IMR-90 (cell line): ENCODE data around the gene SMYD2. TPM values are rescaled to one million over a fixed set of nuclear protein-coding genes. Genes with fewer than 3 reads are reported as not detected.

ENCODE experiments used
- ATAC-seq: fragments of 200-7000 bp; cut with Tn5 transposase; 2 replicates; pipeline ENCODE4 v1.9.1; 2020; ENCODE audit warnings: low read depth, mild to moderate bottlenecking, moderate library complexity
- BruUV-seq: library from RNA; stranded (reverse); fragments of 400-500 nt; replicated peaks from 2 replicates; lab custom pipeline; 2021; lab: Mats Ljungman, UMichigan
- CTCF ChIA-PET: fragments of 300-600 bp; formaldehyde crosslinking; extraction: SDS; loops from one replicate; lab custom pipeline; 2021; ENCODE audit warnings: antibody characterized with exemption; lab: Yijun Ruan, JAX
- POLR2A ChIA-PET: fragments of 300-600 bp; sonication (Branson Sonifier 250); formaldehyde crosslinking; loops from one replicate; lab custom pipeline; 2022; ENCODE audit warnings: antibody characterized with exemption; ENCODE audit not compliant: unreplicated experiment; lab: Charles Lee
- DNase-seq: peaks from one replicate; pipeline ENCODE4 v3.0.0; 2013
- H2AFZ ChIP-seq: replicated peaks from 2 replicates; pipeline ENCODE3; 2013; ENCODE audit warnings: low read length, mild to moderate bottlenecking; ENCODE audit not compliant: poor library complexity
- H2AK5ac ChIP-seq: 2 replicates; pipeline ENCODE4 v1.6.1; 2013; ENCODE audit warnings: low read depth, low read length, inconsistent platforms
- H2AK9ac ChIP-seq: replicated peaks from 2 replicates; pipeline ENCODE3; 2013; ENCODE audit warnings: mild to moderate bottlenecking, low read depth, low read length, moderate library complexity; ENCODE audit not compliant: poor library complexity
- H2BK120ac ChIP-seq: 2 replicates; pipeline ENCODE4 v1.6.1; 2013; ENCODE audit warnings: low read depth, low read length, inconsistent platforms
- H2BK15ac ChIP-seq: 3 replicates; pipeline ENCODE4 v1.6.1; 2013; ENCODE audit warnings: low read depth, low read length, inconsistent platforms
- H2BK20ac ChIP-seq: 2 replicates; pipeline ENCODE4 v1.6.1; 2013; ENCODE audit warnings: low read depth, mild to moderate bottlenecking, inconsistent platforms, low read length, moderate library complexity
- H2BK5ac ChIP-seq: 2 replicates; pipeline ENCODE4 v1.6.1; 2013; ENCODE audit warnings: mild to moderate bottlenecking, low read depth, low read length, inconsistent platforms; ENCODE audit not compliant: poor library complexity, severe bottlenecking
- H3K14ac ChIP-seq: replicated peaks from 2 replicates; pipeline ENCODE4 v1.6.1; 2013; ENCODE audit warnings: low read depth, low read length, inconsistent platforms
- H3K18ac ChIP-seq: 2 replicates; pipeline ENCODE4 v1.6.1; 2013; ENCODE audit warnings: low read depth, low read length, control low read depth
- H3K23ac ChIP-seq: 2 replicates; pipeline ENCODE4 v1.6.1; 2013; ENCODE audit warnings: low read depth, low read length, inconsistent platforms
- H3K27ac ChIP-seq: 2 replicates; pipeline ENCODE4 v1.5.1; 2013; ENCODE audit warnings: mild to moderate bottlenecking, control low read depth, low read length; ENCODE audit not compliant: insufficient read depth
- H3K27me3 ChIP-seq: 2 replicates; pipeline ENCODE4 v1.6.1; 2013; ENCODE audit warnings: low read length; ENCODE audit not compliant: control insufficient read depth, insufficient read depth
- H3K36me3 ChIP-seq: 2 replicates; pipeline ENCODE4 v1.6.1; 2013; ENCODE audit warnings: low read length, mixed read lengths; ENCODE audit not compliant: control insufficient read depth, insufficient read depth
- H3K4ac ChIP-seq: 2 replicates; pipeline ENCODE4 v1.6.1; 2013; ENCODE audit warnings: low read depth, low read length, inconsistent platforms
- H3K4me1 ChIP-seq: 2 replicates; pipeline ENCODE4 v1.6.1; 2013; ENCODE audit warnings: low read length, mixed read lengths; ENCODE audit not compliant: control insufficient read depth, insufficient read depth
- H3K4me2 ChIP-seq: 2 replicates; pipeline ENCODE4 v1.6.1; 2013; ENCODE audit warnings: low read depth, mild to moderate bottlenecking, control low read depth, low read length, moderate library complexity
- H3K4me3 ChIP-seq: 2 replicates; pipeline ENCODE4 v1.5.1; 2013; ENCODE audit warnings: low read depth, mild to moderate bottlenecking, control low read depth, low read length, moderate library complexity; ENCODE audit not compliant: insufficient read depth
- H3K56ac ChIP-seq: 2 replicates; pipeline ENCODE4 v1.6.1; 2013; ENCODE audit warnings: low read length, inconsistent platforms; ENCODE audit not compliant: insufficient read depth; ENCODE audit errors: extremely low read depth
- H3K79me1 ChIP-seq, 2 experiments: 2 replicates each; pipeline ENCODE4 v1.6.1; 2013; ENCODE audit warnings: low read length in 2 of 2, inconsistent platforms in 1 of 2, low read depth in 1 of 2
- H3K9ac ChIP-seq: 2 replicates; pipeline ENCODE4 v1.6.1; 2013; ENCODE audit warnings: low read depth, low read length, control low read depth
- H3K9me1 ChIP-seq: 2 replicates; pipeline ENCODE4 v1.6.1; 2013; ENCODE audit warnings: low read length, inconsistent platforms; ENCODE audit not compliant: insufficient read depth
- H3K9me3 ChIP-seq: 2 replicates; pipeline ENCODE4 v1.6.1; 2013; ENCODE audit warnings: low read length; ENCODE audit not compliant: control insufficient read depth, insufficient read depth
- H4K20me1 ChIP-seq: 2 replicates; pipeline ENCODE4 v1.6.1; 2013; ENCODE audit warnings: low read length, inconsistent platforms; ENCODE audit not compliant: insufficient read depth
- H4K5ac ChIP-seq: 2 replicates; pipeline ENCODE4 v1.6.1; 2013; ENCODE audit warnings: mild to moderate bottlenecking, low read depth, low read length, control low read depth
- H4K8ac ChIP-seq, 2 experiments: 2 replicates each; pipeline ENCODE4 v1.6.1; 2013; ENCODE audit warnings: low read depth in 2 of 2, low read length in 2 of 2, control low read depth in 1 of 2, inconsistent platforms in 1 of 2
- H4K91ac ChIP-seq: 2 replicates; pipeline ENCODE4 v1.6.1; 2013; ENCODE audit warnings: low read depth, low read length, inconsistent platforms; ENCODE audit not compliant: insufficient read depth
- CEBPB ChIP-seq: IDR thresholded peaks from 2 replicates; pipeline ENCODE4 v1.6.1; 2012; ENCODE audit warnings: low read depth, low read length, improper control_type of control experiment
- WGBS, 2 experiments: methylation state at CpG; one replicate each; pipeline versions ENCODE4 v1.1.5 to v1.1.7; 2013; ENCODE audit warnings: missing lambda C conversion rate in 2 of 2; ENCODE audit not compliant: insufficient read length in 1 of 2; ENCODE audit errors: extremely low coverage in 2 of 2; 5-methylcytosine and 5-hydroxymethylcytosine counted together
- dilution Hi-C: fragments of 300-500 bp; cut with HindIII; formaldehyde crosslinking; loops from one replicate; pipeline ENCODE4 v1.14.3; 2018; ENCODE audit warnings: low sequenced_read_pairs; ENCODE audit not compliant: unreplicated experiment
- in situ Hi-C: fragments of 300-500 bp; cut with MboI; formaldehyde crosslinking; loops from 3 replicates; pipeline ENCODE4 v1.14.3; 2019; ENCODE audit warnings: low sequenced_read_pairs, inconsistent platforms, mixed read lengths
- intact Hi-C: fragments of 100-400 bp; cut with micrococcal nuclease; formaldehyde crosslinking; loops from 2 replicates; pipeline ENCODE4 v1.10.0; 2022
- polyA plus RNA-seq, 3 experiments: library from polyadenylated mRNA; depleted of rRNA; stranded (reverse); fragments of >200 nt; gene quantifications; 2 replicates each; pipeline ENCODE4 v1.2.3, GENCODE V29; 2012; ENCODE audit warnings: low replicate concordance in 1 of 3
- total RNA-seq: library from RNA; depleted of rRNA; stranded (reverse); fragments of >200 nt; gene quantifications from 2 replicates; pipeline ENCODE4 v1.2.3, GENCODE V29; 2012

SMYD2 gene
- total and polyA plus RNA-seq, 2 of the 4 experiments (the other 2 are of a cell fraction): 32.7 to 61.7 TPM

DNA sequence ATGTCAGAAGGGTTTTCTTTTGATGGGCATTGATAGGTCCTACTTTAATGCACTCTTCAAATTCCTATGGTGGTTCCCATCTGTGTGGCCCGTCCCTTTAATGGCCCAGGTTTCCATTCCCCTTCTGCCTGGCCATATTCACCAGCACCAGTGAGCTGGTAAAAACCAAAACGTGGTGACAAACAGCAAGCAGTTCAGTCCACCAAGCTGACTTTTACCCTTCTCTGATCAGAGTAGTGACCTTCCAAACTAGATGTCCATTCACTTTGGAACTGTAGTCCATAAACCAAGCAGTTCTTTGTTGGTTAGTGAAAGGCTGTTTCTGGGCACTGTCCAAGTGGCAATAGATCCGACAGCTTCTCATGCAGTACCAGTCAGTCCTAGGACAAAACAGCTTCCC lies 60.5 kb downstream of the SMYD2 start:
- in situ Hi-C loops: no loop called here
- H3K9me1 ChIP-seq: peaks cover 12% of the 10 kb centered on the region
- H4K91ac ChIP-seq: no peak overlapping the region
- DNase-seq: no peak
- no peak for ATAC-seq
- H2BK15ac ChIP-seq: no peak overlapping the region
- no peak overlapping the region for H3K18ac ChIP-seq
- no peak overlapping the region for H3K4ac ChIP-seq
- BruUV-seq: no TSS peak
- dilution Hi-C loops: no loop called here
- no peak overlapping the region for H2BK120ac ChIP-seq
- H3K14ac ChIP-seq: no peak overlapping the region
- H2BK20ac ChIP-seq: no peak overlapping the region
- H3K79me1 ChIP-seq: peaks cover 0 to 15% of the 10 kb centered on the region in 2 experiments; a peak in 1 of 4 replicates
- intact Hi-C loops: no loop called here
- CTCF ChIA-PET: interaction anchor here (1.2 kb wide), 1 partner anchor 9 kb away, joined by 3 read pairs; no protein-coding TSS in a partner anchor
- no CpG with 5 or more reads among the region's 3 CpGs for WGBS, 2 experiments
- TF ChIP-seq CEBPB: no peak
- H4K20me1 ChIP-seq: no peaks in the 10 kb centered on the region
- no peaks in the 10 kb centered on the region for H3K9me3 ChIP-seq
- no peak overlapping the region for H3K4me2 ChIP-seq
- H3K4me3 ChIP-seq: no peak overlapping the region
- peaks cover 8% of the 10 kb centered on the region for H3K4me1 ChIP-seq
- H2BK5ac ChIP-seq: no peak overlapping the region
- no peaks in the 10 kb centered on the region for H3K27me3 ChIP-seq
- no peak overlapping the region for H3K9ac ChIP-seq
- no peak overlapping the region for H2AFZ ChIP-seq
- no peak overlapping the region for H3K56ac ChIP-seq
- no peak overlapping the region for H2AK9ac ChIP-seq
- no peak overlapping the region for H2AK5ac ChIP-seq
- H3K27ac ChIP-seq: no peak overlapping the region
- no peak overlapping the region for H3K23ac ChIP-seq
- no peak overlapping the region for H4K8ac ChIP-seq
- H4K5ac ChIP-seq: no peak overlapping the region
- POLR2A ChIA-PET: no interaction called here
- peaks cover 16% of the 10 kb centered on the region for H3K36me3 ChIP-seq
